GM12878 (cell line): ENCODE measurements around the gene TEX36.

Experiments
- CHD2 ChIP-seq: IDR thresholded peaks from 2 replicates; pipeline ENCODE4 v1.6.1; 2011; ENCODE audit warnings: low read depth, low read length, improper control_type of control experiment, borderline replicate concordance
- EZH2 ChIP-seq: IDR thresholded peaks from 2 replicates; pipeline ENCODE4 v1.6.1; 2012; ENCODE audit warnings: low read depth, mild to moderate bottlenecking, control low read depth, inconsistent platforms, low read length, borderline replicate concordance; ENCODE audit not compliant: control insufficient read depth
- FOXM1 ChIP-seq: IDR thresholded peaks from 2 replicates; pipeline ENCODE4 v1.6.1; 2012; ENCODE audit warnings: low read depth, mild to moderate bottlenecking, inconsistent platforms, low read length, moderate library complexity
- GATAD2B ChIP-seq: fragments of 450-650 bp; conservative IDR thresholded peaks from 2 replicates; pipeline ENCODE4 v1.6.1; 2017; ENCODE audit warnings: low read depth, mild to moderate bottlenecking, moderate library complexity
- IRF4 ChIP-seq: IDR thresholded peaks from 2 replicates; pipeline ENCODE4 v1.6.1; 2011; ENCODE audit warnings: low read depth, low read length
- MYC ChIP-seq: IDR thresholded peaks from 2 replicates; pipeline ENCODE4 v1.6.1; 2011; ENCODE audit warnings: mild to moderate bottlenecking, low read length, moderate library complexity, inconsistent platforms; ENCODE audit not compliant: insufficient read depth, insufficient replicate concordance, insufficient read length, severe bottlenecking
- POLR2AphosphoS5 ChIP-seq: IDR thresholded peaks from 2 replicates; pipeline ENCODE4 v1.6.1; 2011; ENCODE audit warnings: mild to moderate bottlenecking, low read length, inconsistent platforms
- ZNF217 ChIP-seq: fragments of 450-650 bp; IDR thresholded peaks from 2 replicates; pipeline ENCODE4 v1.6.1; 2017; ENCODE audit warnings: antibody characterized with exemption, mild to moderate bottlenecking
- TF ChIP-seq, protein P1 (sequence below): IDR thresholded peaks from 2 replicates; pipeline ENCODE4 v1.6.1; 2011; ENCODE audit warnings: low read depth, low read length, improper control_type of control experiment, borderline replicate concordance
- TF ChIP-seq, protein P2 (sequence below), 3 experiments: IDR thresholded peaks in 2 of 3; conservative IDR thresholded peaks in 1 of 3; 2 replicates each; pipeline ENCODE4 v1.5.1; 2011; ENCODE audit warnings: low read depth in 3 of 3, low read length in 3 of 3, mild to moderate bottlenecking in 3 of 3, control low read depth in 2 of 3, moderate library complexity in 2 of 3, inconsistent platforms in 1 of 3, mixed read lengths in 1 of 3; ENCODE audit not compliant: control insufficient read depth in 2 of 3, insufficient read depth in 1 of 3; ENCODE audit errors: extremely low read depth in 1 of 3

DNA sequence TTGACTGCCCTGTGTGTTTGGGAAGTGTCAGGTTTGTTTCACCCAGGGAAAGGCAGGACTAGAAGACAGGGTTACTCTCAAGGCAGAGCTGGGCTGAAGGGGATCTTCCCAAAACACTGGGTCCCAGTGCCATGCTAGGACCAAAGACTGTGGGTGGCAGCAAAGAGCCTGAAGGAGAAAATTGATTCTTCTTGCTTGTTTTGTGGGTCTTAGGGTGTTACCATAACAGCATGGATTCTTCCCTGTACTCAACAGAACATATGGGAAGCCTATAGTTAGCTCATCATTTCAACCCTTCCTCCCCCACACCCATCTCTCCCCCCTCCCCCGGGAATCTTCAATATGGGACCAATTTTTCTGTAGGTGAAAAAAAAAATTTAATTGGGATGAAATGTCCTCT is 42.3 kb downstream of the TEX36 start:
- no peak for TF ChIP-seq POLR2AphosphoS5
- TF ChIP-seq ZNF217, result no peak
- TF ChIP-seq GATAD2B, result no peak
- TF ChIP-seq FOXM1, result no peak
- TF ChIP-seq, protein P1, sequence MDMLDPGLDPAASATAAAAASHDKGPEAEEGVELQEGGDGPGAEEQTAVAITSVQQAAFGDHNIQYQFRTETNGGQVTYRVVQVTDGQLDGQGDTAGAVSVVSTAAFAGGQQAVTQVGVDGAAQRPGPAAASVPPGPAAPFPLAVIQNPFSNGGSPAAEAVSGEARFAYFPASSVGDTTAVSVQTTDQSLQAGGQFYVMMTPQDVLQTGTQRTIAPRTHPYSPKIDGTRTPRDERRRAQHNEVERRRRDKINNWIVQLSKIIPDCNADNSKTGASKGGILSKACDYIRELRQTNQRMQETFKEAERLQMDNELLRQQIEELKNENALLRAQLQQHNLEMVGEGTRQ, result no peak
- TF ChIP-seq, protein P2, sequence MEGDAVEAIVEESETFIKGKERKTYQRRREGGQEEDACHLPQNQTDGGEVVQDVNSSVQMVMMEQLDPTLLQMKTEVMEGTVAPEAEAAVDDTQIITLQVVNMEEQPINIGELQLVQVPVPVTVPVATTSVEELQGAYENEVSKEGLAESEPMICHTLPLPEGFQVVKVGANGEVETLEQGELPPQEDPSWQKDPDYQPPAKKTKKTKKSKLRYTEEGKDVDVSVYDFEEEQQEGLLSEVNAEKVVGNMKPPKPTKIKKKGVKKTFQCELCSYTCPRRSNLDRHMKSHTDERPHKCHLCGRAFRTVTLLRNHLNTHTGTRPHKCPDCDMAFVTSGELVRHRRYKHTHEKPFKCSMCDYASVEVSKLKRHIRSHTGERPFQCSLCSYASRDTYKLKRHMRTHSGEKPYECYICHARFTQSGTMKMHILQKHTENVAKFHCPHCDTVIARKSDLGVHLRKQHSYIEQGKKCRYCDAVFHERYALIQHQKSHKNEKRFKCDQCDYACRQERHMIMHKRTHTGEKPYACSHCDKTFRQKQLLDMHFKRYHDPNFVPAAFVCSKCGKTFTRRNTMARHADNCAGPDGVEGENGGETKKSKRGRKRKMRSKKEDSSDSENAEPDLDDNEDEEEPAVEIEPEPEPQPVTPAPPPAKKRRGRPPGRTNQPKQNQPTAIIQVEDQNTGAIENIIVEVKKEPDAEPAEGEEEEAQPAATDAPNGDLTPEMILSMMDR (IDR thresholded peaks at IDR 0.05 in 2 of 3, conservative IDR thresholded peaks at IDR 0.05 in 1 of 3; ENCODE audit: control insufficient read depth in 2 of 3, extremely low read depth in 1 of 3, insufficient read depth in 1 of 3, low read depth in 3 of 3, low read length in 3 of 3), result no peak
- TF ChIP-seq IRF4, result no peak
- TF ChIP-seq CHD2, result no peak
- TF ChIP-seq EZH2, result no peak
- TF ChIP-seq MYC, result no peak
